Measurements from ENCODE around the gene PDE8A.

DNA sequence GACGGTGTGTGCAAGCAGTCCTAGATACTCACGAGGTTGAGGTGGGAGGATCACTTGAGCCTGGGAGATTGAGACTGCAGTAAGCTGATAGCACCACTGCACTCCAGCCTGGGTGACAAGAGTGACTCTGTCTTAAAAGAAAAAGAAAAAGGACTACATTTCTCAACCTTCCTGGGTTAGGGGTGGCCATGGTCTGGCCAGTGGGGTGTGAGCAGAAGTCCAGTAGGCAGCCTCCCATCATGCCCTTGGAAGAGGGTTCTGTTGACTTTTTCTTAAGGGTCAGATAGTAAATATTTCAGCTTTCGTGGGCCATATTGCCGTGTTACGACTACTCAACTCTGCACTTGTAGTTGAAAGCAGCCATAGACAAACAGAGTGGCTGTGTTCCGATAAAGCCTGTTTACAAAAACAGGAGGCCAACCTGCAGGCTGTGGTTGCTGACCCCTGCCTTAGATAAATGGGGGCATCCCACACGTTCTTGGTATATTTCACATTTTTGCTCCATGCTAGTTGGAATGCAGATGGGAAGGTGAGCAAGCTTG, 31.0 kb upstream of the PDE8A start:
- TF ChIP-seq, protein P1, sequence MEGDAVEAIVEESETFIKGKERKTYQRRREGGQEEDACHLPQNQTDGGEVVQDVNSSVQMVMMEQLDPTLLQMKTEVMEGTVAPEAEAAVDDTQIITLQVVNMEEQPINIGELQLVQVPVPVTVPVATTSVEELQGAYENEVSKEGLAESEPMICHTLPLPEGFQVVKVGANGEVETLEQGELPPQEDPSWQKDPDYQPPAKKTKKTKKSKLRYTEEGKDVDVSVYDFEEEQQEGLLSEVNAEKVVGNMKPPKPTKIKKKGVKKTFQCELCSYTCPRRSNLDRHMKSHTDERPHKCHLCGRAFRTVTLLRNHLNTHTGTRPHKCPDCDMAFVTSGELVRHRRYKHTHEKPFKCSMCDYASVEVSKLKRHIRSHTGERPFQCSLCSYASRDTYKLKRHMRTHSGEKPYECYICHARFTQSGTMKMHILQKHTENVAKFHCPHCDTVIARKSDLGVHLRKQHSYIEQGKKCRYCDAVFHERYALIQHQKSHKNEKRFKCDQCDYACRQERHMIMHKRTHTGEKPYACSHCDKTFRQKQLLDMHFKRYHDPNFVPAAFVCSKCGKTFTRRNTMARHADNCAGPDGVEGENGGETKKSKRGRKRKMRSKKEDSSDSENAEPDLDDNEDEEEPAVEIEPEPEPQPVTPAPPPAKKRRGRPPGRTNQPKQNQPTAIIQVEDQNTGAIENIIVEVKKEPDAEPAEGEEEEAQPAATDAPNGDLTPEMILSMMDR (IDR thresholded peaks at IDR 0.05; ENCODE audit: poor library complexity): no peak
- TF ChIP-seq EZH2phosphoT487 (IDR thresholded peaks at IDR 0.05; ENCODE audit: low read depth, severe bottlenecking, unreplicated experiment): no peak
